ENCODE results near the gene TUFM.

DNA sequence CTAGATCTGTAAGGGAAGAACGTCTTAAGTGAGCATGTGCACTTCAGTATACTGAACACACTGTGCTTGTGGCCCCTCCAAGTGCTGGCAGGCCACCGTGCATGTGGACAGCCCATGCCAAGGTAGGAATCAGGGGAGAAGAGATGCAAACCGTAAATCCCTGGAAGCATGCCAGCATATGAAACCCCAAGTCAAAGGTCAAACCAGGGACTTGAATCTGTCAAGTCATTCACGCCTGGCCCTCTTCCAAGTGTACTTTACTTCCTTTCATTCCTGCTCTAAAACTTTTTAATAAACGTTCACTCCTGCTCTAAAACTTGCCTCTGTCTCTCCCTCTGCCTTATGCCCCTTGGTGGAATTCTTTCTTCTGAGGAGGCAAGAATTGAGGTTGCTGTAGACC, 26.1 kb downstream of the TUFM start:
- TF ChIP-seq EZH2 (IDR thresholded peaks at IDR 0.05): no peak
- TF ChIP-seq, protein P1, sequence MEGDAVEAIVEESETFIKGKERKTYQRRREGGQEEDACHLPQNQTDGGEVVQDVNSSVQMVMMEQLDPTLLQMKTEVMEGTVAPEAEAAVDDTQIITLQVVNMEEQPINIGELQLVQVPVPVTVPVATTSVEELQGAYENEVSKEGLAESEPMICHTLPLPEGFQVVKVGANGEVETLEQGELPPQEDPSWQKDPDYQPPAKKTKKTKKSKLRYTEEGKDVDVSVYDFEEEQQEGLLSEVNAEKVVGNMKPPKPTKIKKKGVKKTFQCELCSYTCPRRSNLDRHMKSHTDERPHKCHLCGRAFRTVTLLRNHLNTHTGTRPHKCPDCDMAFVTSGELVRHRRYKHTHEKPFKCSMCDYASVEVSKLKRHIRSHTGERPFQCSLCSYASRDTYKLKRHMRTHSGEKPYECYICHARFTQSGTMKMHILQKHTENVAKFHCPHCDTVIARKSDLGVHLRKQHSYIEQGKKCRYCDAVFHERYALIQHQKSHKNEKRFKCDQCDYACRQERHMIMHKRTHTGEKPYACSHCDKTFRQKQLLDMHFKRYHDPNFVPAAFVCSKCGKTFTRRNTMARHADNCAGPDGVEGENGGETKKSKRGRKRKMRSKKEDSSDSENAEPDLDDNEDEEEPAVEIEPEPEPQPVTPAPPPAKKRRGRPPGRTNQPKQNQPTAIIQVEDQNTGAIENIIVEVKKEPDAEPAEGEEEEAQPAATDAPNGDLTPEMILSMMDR (IDR thresholded peaks at IDR 0.05 in 2 of 3, conservative IDR thresholded peaks at IDR 0.05 in 1 of 3; ENCODE audit: borderline replicate concordance in 1 of 3, insufficient read depth in 1 of 3, low read depth in 2 of 3, low read length in 2 of 3): no peak
- no peak for TF ChIP-seq POLR2AphosphoS5 (IDR thresholded peaks at IDR 0.05; ENCODE audit: low read depth, low read length)
- TF ChIP-seq, protein P2, sequence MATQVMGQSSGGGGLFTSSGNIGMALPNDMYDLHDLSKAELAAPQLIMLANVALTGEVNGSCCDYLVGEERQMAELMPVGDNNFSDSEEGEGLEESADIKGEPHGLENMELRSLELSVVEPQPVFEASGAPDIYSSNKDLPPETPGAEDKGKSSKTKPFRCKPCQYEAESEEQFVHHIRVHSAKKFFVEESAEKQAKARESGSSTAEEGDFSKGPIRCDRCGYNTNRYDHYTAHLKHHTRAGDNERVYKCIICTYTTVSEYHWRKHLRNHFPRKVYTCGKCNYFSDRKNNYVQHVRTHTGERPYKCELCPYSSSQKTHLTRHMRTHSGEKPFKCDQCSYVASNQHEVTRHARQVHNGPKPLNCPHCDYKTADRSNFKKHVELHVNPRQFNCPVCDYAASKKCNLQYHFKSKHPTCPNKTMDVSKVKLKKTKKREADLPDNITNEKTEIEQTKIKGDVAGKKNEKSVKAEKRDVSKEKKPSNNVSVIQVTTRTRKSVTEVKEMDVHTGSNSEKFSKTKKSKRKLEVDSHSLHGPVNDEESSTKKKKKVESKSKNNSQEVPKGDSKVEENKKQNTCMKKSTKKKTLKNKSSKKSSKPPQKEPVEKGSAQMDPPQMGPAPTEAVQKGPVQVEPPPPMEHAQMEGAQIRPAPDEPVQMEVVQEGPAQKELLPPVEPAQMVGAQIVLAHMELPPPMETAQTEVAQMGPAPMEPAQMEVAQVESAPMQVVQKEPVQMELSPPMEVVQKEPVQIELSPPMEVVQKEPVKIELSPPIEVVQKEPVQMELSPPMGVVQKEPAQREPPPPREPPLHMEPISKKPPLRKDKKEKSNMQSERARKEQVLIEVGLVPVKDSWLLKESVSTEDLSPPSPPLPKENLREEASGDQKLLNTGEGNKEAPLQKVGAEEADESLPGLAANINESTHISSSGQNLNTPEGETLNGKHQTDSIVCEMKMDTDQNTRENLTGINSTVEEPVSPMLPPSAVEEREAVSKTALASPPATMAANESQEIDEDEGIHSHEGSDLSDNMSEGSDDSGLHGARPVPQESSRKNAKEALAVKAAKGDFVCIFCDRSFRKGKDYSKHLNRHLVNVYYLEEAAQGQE (IDR thresholded peaks at IDR 0.05; ENCODE audit: low read depth): no peak
- no peak for TF ChIP-seq ELF1 (IDR thresholded peaks at IDR 0.05; ENCODE audit: borderline replicate concordance, low read depth)
- no peak for TF ChIP-seq YY1 (IDR thresholded peaks at IDR 0.05; ENCODE audit: extremely low read depth, insufficient replicate concordance, low read depth, low read length)
- no peak for TF ChIP-seq POLR2A (IDR thresholded peaks at IDR 0.05; ENCODE audit: borderline replicate concordance, extremely low read depth, insufficient read depth, insufficient read length)
- TF ChIP-seq EZH2phosphoT487 (IDR thresholded peaks at IDR 0.05; ENCODE audit: borderline replicate concordance): no peak
- TF ChIP-seq, protein P3, sequence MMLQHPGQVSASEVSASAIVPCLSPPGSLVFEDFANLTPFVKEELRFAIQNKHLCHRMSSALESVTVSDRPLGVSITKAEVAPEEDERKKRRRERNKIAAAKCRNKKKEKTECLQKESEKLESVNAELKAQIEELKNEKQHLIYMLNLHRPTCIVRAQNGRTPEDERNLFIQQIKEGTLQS (IDR thresholded peaks at IDR 0.05): no peak
- TF ChIP-seq, protein P4, sequence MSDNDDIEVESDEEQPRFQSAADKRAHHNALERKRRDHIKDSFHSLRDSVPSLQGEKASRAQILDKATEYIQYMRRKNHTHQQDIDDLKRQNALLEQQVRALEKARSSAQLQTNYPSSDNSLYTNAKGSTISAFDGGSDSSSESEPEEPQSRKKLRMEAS (IDR thresholded peaks at IDR 0.05): no peak

Measured in HCT116 (cell line).